ENCODE data around the gene RTRAF. TPM values are rescaled to one million over a fixed set of nuclear protein-coding genes. Genes with fewer than 3 reads are reported as not detected.

The RTRAF gene
- total RNA-seq, 2 experiments from 2014 or later, result 213 to 244 TPM

DNA sequence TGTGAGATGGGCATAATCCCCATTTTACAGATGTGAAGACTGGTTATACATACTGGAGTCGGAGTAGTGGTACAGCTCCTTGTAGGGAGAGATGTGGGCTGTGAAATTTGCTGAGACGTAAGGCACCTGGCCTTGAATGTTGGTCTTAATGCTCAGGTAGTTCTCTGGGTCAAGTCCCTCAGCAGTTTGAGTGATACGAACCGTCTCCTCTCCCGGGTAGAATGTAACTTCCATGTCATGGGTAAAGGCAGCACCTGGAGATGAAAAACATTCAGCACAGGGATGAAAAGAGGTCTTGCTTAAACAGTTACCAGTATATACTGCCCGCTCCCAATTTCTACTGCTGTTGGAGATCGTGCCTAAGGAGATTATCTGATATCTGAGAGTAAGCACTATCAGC lies 51.3 kb downstream of the RTRAF start:
- H2AFZ ChIP-seq (ENCODE audit: low read length), result no peak overlapping the region
- no peak overlapping the region for H3K27ac ChIP-seq (ENCODE audit: low read depth, low read length, poor library complexity, severe bottlenecking)
- TF ChIP-seq EZH2phosphoT487 (IDR thresholded peaks at IDR 0.05; ENCODE audit: borderline replicate concordance, low read depth, low read length), result no peak
- TF ChIP-seq, protein P1, sequence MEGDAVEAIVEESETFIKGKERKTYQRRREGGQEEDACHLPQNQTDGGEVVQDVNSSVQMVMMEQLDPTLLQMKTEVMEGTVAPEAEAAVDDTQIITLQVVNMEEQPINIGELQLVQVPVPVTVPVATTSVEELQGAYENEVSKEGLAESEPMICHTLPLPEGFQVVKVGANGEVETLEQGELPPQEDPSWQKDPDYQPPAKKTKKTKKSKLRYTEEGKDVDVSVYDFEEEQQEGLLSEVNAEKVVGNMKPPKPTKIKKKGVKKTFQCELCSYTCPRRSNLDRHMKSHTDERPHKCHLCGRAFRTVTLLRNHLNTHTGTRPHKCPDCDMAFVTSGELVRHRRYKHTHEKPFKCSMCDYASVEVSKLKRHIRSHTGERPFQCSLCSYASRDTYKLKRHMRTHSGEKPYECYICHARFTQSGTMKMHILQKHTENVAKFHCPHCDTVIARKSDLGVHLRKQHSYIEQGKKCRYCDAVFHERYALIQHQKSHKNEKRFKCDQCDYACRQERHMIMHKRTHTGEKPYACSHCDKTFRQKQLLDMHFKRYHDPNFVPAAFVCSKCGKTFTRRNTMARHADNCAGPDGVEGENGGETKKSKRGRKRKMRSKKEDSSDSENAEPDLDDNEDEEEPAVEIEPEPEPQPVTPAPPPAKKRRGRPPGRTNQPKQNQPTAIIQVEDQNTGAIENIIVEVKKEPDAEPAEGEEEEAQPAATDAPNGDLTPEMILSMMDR (conservative IDR thresholded peaks at IDR 0.05; ENCODE audit: low read length), result no peak
- no peak overlapping the region for H3K4me3 ChIP-seq (ENCODE audit: low read depth, low read length, poor library complexity, severe bottlenecking)
- no TSS peak for BruUV-seq (replicated peaks)
- H3K4me1 ChIP-seq (ENCODE audit: insufficient read depth, low read length, poor library complexity, severe bottlenecking), result no peaks in the 10 kb centered on the region
- no peaks in the 10 kb centered on the region for H3K79me2 ChIP-seq (ENCODE audit: insufficient read depth, low read depth, low read length)
- no peaks in the 10 kb centered on the region for H3K9me3 ChIP-seq (ENCODE audit: low read length)
- no peaks in the 10 kb centered on the region for H4K20me1 ChIP-seq (ENCODE audit: insufficient read depth, low read length)
- no peaks in the 10 kb centered on the region for H3K9me2 ChIP-seq (ENCODE audit: insufficient read depth, low read length)
- ChIA-PET CTCF (ENCODE audit: unreplicated experiment) (no interaction called here), POLR2A (interaction anchor here (0.8 to 1.3 kb wide), 2 partner anchors 10 to 12 kb away, joined by 3 to 4 read pairs; no protein-coding TSS in a partner anchor)
- no peaks in the 10 kb centered on the region for H3K36me3 ChIP-seq (ENCODE audit: insufficient read depth, low read length)
- H3K4me2 ChIP-seq (ENCODE audit: low read length), result no peak overlapping the region
- intact Hi-C loops (cut with micrococcal nuclease; ENCODE audit: unreplicated experiment), result loop anchor here (10.0 kb wide), 1 partner anchor 94 kb away; no protein-coding TSS in a partner anchor
- DNase-seq (ENCODE audit: low spot score), result no peak

DNA sequence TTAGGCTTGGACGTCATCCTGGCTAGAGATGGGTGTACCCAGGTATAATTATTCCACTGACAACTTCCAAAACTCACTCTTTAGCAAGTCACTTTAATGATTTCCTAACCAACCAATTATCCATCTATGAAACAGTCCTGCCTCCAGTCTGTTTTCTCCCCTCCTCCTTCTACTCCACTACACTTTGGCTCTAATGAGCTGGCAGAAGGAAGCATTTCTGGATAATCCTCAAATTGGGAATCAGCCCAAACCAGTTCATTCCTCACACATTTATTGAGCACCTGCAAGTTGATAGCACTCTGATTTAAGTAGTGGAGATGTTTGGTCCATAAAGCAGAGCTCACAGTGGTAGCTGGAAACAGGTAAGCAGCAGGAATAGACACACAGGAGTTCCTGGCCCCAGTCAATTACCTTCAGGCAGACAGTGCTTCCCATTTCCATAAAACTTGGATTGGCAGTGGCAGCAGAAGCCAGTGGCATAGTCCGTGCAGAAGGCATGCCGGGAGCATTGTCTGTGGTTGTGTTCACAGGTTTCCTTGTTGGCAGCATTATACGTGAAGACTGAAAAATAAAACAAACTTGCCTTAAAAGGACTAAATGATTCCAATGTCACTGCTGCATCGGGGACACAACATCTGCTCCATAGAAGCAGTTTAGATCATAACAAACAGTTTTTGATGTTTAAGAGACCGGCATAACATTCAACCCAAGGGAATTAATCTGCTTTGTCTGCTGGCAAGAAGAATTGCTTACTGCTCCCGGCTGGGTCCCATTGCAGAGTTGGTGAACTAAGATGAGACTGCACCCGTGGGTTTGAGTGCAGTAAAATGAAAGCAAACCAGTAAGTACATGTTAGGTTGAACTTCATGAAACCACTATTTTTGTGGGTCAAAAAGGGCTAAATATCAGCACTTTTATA lies 53.3 kb downstream of the RTRAF start:
- no TSS peak for BruUV-seq (replicated peaks)
- no peak for TF ChIP-seq EZH2phosphoT487 (IDR thresholded peaks at IDR 0.05; ENCODE audit: borderline replicate concordance, low read depth, low read length)
- TF ChIP-seq, protein P1 (conservative IDR thresholded peaks at IDR 0.05; ENCODE audit: low read length), result no peak
- Histone ChIP-seq H4K20me1 (ENCODE audit: insufficient read depth, low read length) (no peaks in the 10 kb centered on the region), H3K4me1 (ENCODE audit: insufficient read depth, low read length, poor library complexity, severe bottlenecking) (no peaks in the 10 kb centered on the region), H3K79me2 (ENCODE audit: insufficient read depth, low read depth, low read length) (no peaks in the 10 kb centered on the region), H2AFZ (ENCODE audit: low read length) (no peak overlapping the region), H3K9me3 (ENCODE audit: low read length) (no peaks in the 10 kb centered on the region), H3K9me2 (ENCODE audit: insufficient read depth, low read length) (no peaks in the 10 kb centered on the region), H3K4me2 (ENCODE audit: low read length) (no peak overlapping the region), H3K4me3 (ENCODE audit: low read depth, low read length, poor library complexity, severe bottlenecking) (no peak overlapping the region), H3K36me3 (ENCODE audit: insufficient read depth, low read length) (no peaks in the 10 kb centered on the region), H3K27ac (ENCODE audit: low read depth, low read length, poor library complexity, severe bottlenecking) (no peak overlapping the region)
- intact Hi-C loops (cut with micrococcal nuclease; ENCODE audit: unreplicated experiment), result loop anchor here (10.0 kb wide), 1 partner anchor 92 kb away; no protein-coding TSS in a partner anchor
- ChIA-PET POLR2A (interaction anchor here (0.6 to 0.8 kb wide), 2 partner anchors 9 to 230 kb away, joined by 3 to 10 read pairs; no protein-coding TSS in a partner anchor), CTCF (ENCODE audit: unreplicated experiment) (no interaction called here)
- DNase-seq (ENCODE audit: low spot score), result no peak

All from OCI-LY7 (cell line).